DND-41 (cell line): Measurements from ENCODE around the gene DEFB127.
"Not testable (repeated sequence)": the region's sequence is repeated elsewhere in the genome, so short reads cannot be mapped to it uniquely, and the experiment has no call there.

Experiments used
- ATAC-seq: fragments of 200-7000 bp; cut with Tn5 transposase; 3 replicates; pipeline ENCODE4 v1.9.1; 2021; ENCODE audit warnings: low read depth; ENCODE audit not compliant: insufficient read depth
- DNase-seq: peaks from one replicate; pipeline ENCODE4 v3.0.0-alpha.2; 2020
- H2AFZ ChIP-seq: 2 replicates; pipeline ENCODE4 v1.6.0; 2012; ENCODE audit warnings: low read depth, low read length
- H3K27ac ChIP-seq: 2 replicates; pipeline ENCODE4 v1.5.1; 2012; ENCODE audit warnings: low read length, inconsistent platforms
- H3K27me3 ChIP-seq: fragments of 200-600 bp; sonication (generic); 2 replicates; pipeline ENCODE4 v1.6.0; 2012; ENCODE audit warnings: low read length, mild to moderate bottlenecking, inconsistent platforms; ENCODE audit not compliant: insufficient read depth, poor library complexity
- H3K36me3 ChIP-seq: 2 replicates; pipeline ENCODE4 v1.5.1; 2012; ENCODE audit warnings: low read length, inconsistent platforms; ENCODE audit not compliant: insufficient read depth
- H3K4me1 ChIP-seq: 2 replicates; pipeline ENCODE4 v1.5.1; 2012; ENCODE audit warnings: mild to moderate bottlenecking, low read length; ENCODE audit not compliant: insufficient read depth
- H3K4me2 ChIP-seq: 2 replicates; pipeline ENCODE4 v1.6.0; 2012; ENCODE audit warnings: mild to moderate bottlenecking, moderate library complexity, low read length, inconsistent platforms; ENCODE audit not compliant: insufficient read depth
- H3K4me3 ChIP-seq, 2 experiments: fragments of 200-600 bp in 1 of 2; shearing (Covaris generic) in 1 of 2; 2 replicates each; pipeline ENCODE4 v1.5.1; 2012 to 2016; ENCODE audit warnings: inconsistent platforms in 2 of 2, low read length in 2 of 2, mild to moderate bottlenecking in 2 of 2, low read depth in 1 of 2, moderate library complexity in 1 of 2
- H3K79me2 ChIP-seq: 2 replicates; pipeline ENCODE4 v1.6.0; 2012; ENCODE audit warnings: low read length, inconsistent platforms; ENCODE audit not compliant: insufficient read depth
- H3K9ac ChIP-seq: 2 replicates; pipeline ENCODE4 v1.6.0; 2012; ENCODE audit warnings: low read depth, mild to moderate bottlenecking, inconsistent platforms, low read length, moderate library complexity
- H3K9me3 ChIP-seq: 2 replicates; pipeline ENCODE4 v1.5.1; 2012; ENCODE audit warnings: low read length, moderate library complexity, mild to moderate bottlenecking, inconsistent platforms; ENCODE audit not compliant: insufficient read depth, severe bottlenecking
- H4K20me1 ChIP-seq: 2 replicates; pipeline ENCODE4 v1.6.0; 2012; ENCODE audit warnings: low read length; ENCODE audit not compliant: insufficient read depth
- EZH2 ChIP-seq: IDR thresholded peaks from 3 replicates; pipeline ENCODE4 v1.6.1; 2012; ENCODE audit warnings: borderline replicate concordance, low read depth, mild to moderate bottlenecking, moderate library complexity, low read length, inconsistent platforms; ENCODE audit not compliant: severe bottlenecking
- TF ChIP-seq, protein P1 (sequence below): IDR thresholded peaks from 2 replicates; pipeline ENCODE4 v1.5.1; 2012; ENCODE audit warnings: borderline replicate concordance, low read length, moderate library complexity, mild to moderate bottlenecking; ENCODE audit not compliant: poor library complexity, severe bottlenecking; ENCODE audit errors: extremely low read depth

The DEFB127 gene

DNA sequence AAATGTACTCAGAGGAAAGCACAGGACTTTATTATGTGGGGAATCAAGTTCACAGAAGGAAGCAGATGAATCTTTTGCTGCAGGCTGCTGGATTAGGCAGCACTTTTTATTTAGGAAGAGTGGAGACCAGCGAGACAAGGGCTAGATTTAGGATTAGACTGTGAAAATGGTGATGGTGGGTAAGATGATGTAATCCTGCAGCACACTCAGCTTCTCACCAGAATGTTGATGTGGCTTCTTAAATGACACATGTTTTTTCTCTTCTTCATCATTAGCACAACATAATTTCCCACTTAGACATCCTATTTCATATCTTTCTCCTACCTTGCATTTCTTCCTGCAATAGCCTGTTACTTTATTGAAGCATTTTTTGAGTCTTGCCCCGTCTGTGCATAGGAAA, 30.5 kb downstream of the DEFB127 start:
- H3K4me3 ChIP-seq, result no peak overlapping the region
- peaks cover 7% of the 10 kb centered on the region for H3K27me3 ChIP-seq
- H4K20me1 ChIP-seq, result no peaks in the 10 kb centered on the region
- H3K9me3 ChIP-seq, result peaks cover 9% of the 10 kb centered on the region
- H3K79me2 ChIP-seq, result no peaks in the 10 kb centered on the region
- no peak overlapping the region for H3K27ac ChIP-seq
- DNase-seq (no peak), ATAC-seq (no peak)
- no peak for TF ChIP-seq EZH2
- TF ChIP-seq, protein P1, sequence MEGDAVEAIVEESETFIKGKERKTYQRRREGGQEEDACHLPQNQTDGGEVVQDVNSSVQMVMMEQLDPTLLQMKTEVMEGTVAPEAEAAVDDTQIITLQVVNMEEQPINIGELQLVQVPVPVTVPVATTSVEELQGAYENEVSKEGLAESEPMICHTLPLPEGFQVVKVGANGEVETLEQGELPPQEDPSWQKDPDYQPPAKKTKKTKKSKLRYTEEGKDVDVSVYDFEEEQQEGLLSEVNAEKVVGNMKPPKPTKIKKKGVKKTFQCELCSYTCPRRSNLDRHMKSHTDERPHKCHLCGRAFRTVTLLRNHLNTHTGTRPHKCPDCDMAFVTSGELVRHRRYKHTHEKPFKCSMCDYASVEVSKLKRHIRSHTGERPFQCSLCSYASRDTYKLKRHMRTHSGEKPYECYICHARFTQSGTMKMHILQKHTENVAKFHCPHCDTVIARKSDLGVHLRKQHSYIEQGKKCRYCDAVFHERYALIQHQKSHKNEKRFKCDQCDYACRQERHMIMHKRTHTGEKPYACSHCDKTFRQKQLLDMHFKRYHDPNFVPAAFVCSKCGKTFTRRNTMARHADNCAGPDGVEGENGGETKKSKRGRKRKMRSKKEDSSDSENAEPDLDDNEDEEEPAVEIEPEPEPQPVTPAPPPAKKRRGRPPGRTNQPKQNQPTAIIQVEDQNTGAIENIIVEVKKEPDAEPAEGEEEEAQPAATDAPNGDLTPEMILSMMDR, result no peak
- H2AFZ ChIP-seq, result no peak overlapping the region
- no peak overlapping the region for H3K4me2 ChIP-seq
- H3K4me1 ChIP-seq, result no peaks in the 10 kb centered on the region
- no peaks in the 10 kb centered on the region for H3K36me3 ChIP-seq
- no peak overlapping the region for H3K9ac ChIP-seq

DNA sequence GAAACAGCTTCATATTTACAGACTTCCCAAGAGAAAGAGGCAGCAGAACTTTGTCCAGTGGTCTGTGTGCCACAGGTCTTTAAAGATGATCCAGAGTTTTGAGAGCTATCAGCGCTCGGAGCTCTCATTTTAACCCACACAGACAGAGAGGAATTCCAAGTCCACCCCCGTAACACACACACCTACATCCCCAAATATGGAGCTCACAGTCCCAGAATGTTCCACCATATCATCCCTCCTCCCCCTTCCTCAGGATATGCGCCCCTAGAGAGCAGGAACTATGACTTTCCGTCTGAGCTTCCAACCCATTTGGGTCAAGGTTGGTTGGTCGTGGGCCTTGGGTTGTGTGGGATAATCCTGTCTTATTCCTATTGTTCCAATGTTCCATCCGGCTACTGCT, 32.4 kb downstream of the DEFB127 start, which contains the start of gene DEFB128:
Gene DEFB128 (minus strand): TSS at position 101 of the 400 bp plus-strand sequence. CDS start 88 bp downstream, at position 13.
- Histone ChIP-seq H3K27ac (no peak within 1 kb of the TSS), H4K20me1 (no peaks in the 10 kb centered on the region), H3K27me3 (peaks cover 7% of the 10 kb centered on the region), H3K36me3 (no peaks in the 10 kb centered on the region), H3K9ac (no peak within 1 kb of the TSS), H3K9me3 (peaks cover 6% of the 10 kb centered on the region), H3K79me2 (no peaks in the 10 kb centered on the region), H3K4me3 (no peak within 1 kb of the TSS), H3K4me1 (no peaks in the 10 kb centered on the region), H3K4me2 (no peak within 1 kb of the TSS), H2AFZ (no peak within 1 kb of the TSS)
- no peak for ATAC-seq
- DNase-seq, result no peak
- TF ChIP-seq EZH2, result no peak
- TF ChIP-seq, protein P1, result no peak

DNA sequence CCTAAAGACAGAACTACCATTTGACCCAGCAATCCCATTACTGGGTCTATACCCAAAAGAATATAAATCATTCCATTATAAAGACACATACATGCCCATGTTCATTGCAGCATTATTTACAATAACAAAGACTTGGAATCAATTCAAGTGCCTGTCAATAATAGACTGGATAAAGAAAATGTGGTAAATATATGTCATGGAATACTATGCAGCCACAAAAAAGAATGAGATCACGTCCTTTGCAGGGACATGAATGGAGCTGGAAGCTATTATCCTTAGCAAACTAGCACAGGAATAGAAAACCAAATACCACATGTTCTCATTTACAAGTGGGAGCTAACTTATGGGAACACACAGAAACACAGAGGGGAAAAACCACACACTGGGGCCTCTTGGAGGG, 41.0 kb downstream of the DEFB127 start:
- no peak overlapping the region for H3K27ac ChIP-seq
- TF ChIP-seq, protein P1, result no peak
- TF ChIP-seq EZH2, result no peak

DNA sequence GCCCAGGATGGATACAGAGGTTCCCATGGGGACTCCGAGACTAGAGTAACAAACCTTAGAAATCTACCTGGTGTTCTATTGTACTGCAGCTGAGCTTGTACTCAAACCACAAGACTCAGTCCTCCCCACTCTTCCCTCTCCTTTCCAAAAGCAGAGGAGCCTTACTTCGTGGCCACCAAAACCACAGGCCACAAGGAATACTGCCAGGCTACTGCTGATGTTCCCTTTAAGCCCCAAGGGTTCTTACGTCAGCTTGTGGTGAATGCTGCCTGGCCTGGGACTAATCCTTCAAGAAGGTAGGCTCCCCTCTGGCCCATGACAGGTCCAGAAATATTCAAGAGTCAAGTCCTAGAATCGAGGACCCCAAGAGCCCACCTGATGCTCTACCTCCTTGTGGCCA, 42.7 kb downstream of the DEFB127 start:
- no peak overlapping the region for H2AFZ ChIP-seq

More for the DNA sequence above, 41.0 kb downstream of the DEFB127 start:
- Histone ChIP-seq H3K36me3 (no peaks in the 10 kb centered on the region), H2AFZ (no peak overlapping the region), H3K9ac (no peak overlapping the region), H3K27me3 (no peaks in the 10 kb centered on the region), H4K20me1 (no peaks in the 10 kb centered on the region), H3K4me3 (no peak overlapping the region), H3K79me2 (no peaks in the 10 kb centered on the region), H3K4me2 (no peak overlapping the region), H3K9me3 (peaks cover 2% of the 10 kb centered on the region), H3K4me1 (no peaks in the 10 kb centered on the region)
- ATAC-seq, result no peak
- no peak for DNase-seq

DNA sequence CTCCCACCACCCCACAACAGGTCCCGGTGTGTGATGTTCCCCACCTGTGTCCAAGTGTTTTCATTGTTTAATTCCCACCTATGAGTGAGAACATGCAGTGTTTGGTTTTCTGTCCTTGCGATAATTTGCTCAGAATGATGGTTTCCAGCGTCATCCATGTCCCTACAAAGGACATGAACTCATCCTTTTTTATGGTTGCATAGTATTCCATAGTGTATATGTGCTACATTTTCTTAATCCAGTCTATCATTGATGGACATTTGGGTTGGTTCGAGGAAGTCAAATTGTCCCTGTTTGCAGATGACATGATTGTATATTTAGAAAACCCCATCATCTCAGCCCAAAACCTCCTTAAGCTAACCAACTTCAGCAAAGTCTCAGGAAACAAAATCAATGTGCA, 46.4 kb downstream of the DEFB127 start:
- not testable (repeated sequence) for H4K20me1 ChIP-seq, H3K27me3 ChIP-seq, H3K4me1 ChIP-seq, H2AFZ ChIP-seq, H3K9me3 ChIP-seq, H3K9ac ChIP-seq, H3K79me2 ChIP-seq, ATAC-seq, H3K36me3 ChIP-seq, DNase-seq, H3K27ac ChIP-seq, H3K4me2 ChIP-seq, H3K4me3 ChIP-seq

More for the DNA sequence above, 42.7 kb downstream of the DEFB127 start:
- TF ChIP-seq EZH2, result no peak
- TF ChIP-seq, protein P1, result no peak
- ATAC-seq (no peak), DNase-seq (no peak)
- H3K9me3 ChIP-seq, result peaks cover 2% of the 10 kb centered on the region
- no peaks in the 10 kb centered on the region for H3K27me3 ChIP-seq
- H4K20me1 ChIP-seq, result no peaks in the 10 kb centered on the region
- no peak overlapping the region for H3K4me2 ChIP-seq
- H3K36me3 ChIP-seq, result no peaks in the 10 kb centered on the region
- H3K4me1 ChIP-seq, result no peaks in the 10 kb centered on the region
- no peak overlapping the region for H3K9ac ChIP-seq
- no peak overlapping the region for H3K27ac ChIP-seq
- no peak overlapping the region for H3K4me3 ChIP-seq
- H3K79me2 ChIP-seq, result no peaks in the 10 kb centered on the region
